Thyroid gland (tissue), 4 donors: ENCODE measurements around the gene SH2D3C.

ENCODE experiments used
- CTCF ChIP-seq, 6 experiments: fragments of 200-600 bp in 3 of 6; fragments of 450-650 bp in 3 of 6; sonication (generic) in 3 of 6; IDR thresholded peaks; one replicate each; pipeline ENCODE4 v1.5.1; 2016 to 2019; ENCODE audit warnings: antibody characterized with exemption in 6 of 6, mild to moderate bottlenecking in 2 of 6, inconsistent platforms in 1 of 6, moderate library complexity in 1 of 6
- POLR2A ChIP-seq, 2 donors: fragments of 450-650 bp; IDR thresholded peaks; one replicate each; pipeline ENCODE4 v1.6.1; 2017; ENCODE audit warnings: antibody characterized with exemption in 2 of 2, mild to moderate bottlenecking in 2 of 2, moderate library complexity in 1 of 2

GRCh38 chr9:127722055-127722745, 56.3 kb downstream of the SH2D3C start:
- TF ChIP-seq CTCF (IDR thresholded peaks at IDR 0.05) (no peak), POLR2A (IDR thresholded peaks at IDR 0.05) (no peak)
